Ovary (tissue), 9 donors: ENCODE data around the gene CUBN. TPM values are rescaled to one million over a fixed set of nuclear protein-coding genes. Genes with fewer than 3 reads are reported as not detected.

Experiments used
- DNase-seq, 5 donors: peaks; one replicate each; pipeline ENCODE4 v3.0.0-alpha.2; 2019 to 2020
- H3K27ac ChIP-seq, 2 donors: fragments of 200-600 bp; one replicate each; pipeline versions ENCODE4 v1.5.1 to v1.8.0; 2019 to 2022
- H3K27me3 ChIP-seq: fragments of 200-600 bp; one replicate; pipeline ENCODE4 v1.8.0; 2022
- H3K36me3 ChIP-seq: fragments of 200-600 bp; sonication (generic); one replicate; pipeline ENCODE4 v1.5.1; 2019
- H3K4me1 ChIP-seq: one replicate; pipeline ENCODE4 v1.8.1; 2013; ENCODE audit warnings: mild to moderate bottlenecking, moderate library complexity; ENCODE audit not compliant: insufficient read depth
- H3K4me3 ChIP-seq: fragments of 200-600 bp; sonication (generic); one replicate; pipeline ENCODE4 v1.5.1; 2017
- H3K9me3 ChIP-seq, 2 donors: fragments of 200-600 bp in 1 of 2; sonication (generic) in 1 of 2; one replicate each; pipeline versions ENCODE4 v1.5.1 to v1.8.1; 2013 to 2019; ENCODE audit warnings: mild to moderate bottlenecking in 1 of 2, moderate library complexity in 1 of 2
- EP300 ChIP-seq: sonication (generic); formaldehyde crosslinking; IDR thresholded peaks from one replicate; pipeline ENCODE4 v1.6.1; 2017; ENCODE audit warnings: antibody characterized with exemption
- POLR2A ChIP-seq: fragments of 450-650 bp; IDR thresholded peaks from one replicate; pipeline ENCODE4 v1.6.1; 2017; ENCODE audit warnings: antibody characterized with exemption, mild to moderate bottlenecking, moderate library complexity
- WGBS, 3 donors: extraction: QIAGEN DNeasy Blood & Tissue Kit in 1 of 3; methylation state at CpG; one replicate each; pipeline versions ENCODE4 v1.1.5 to v1.1.7; 2013 to 2017; 5-methylcytosine and 5-hydroxymethylcytosine counted together
- intact Hi-C, 4 donors: fragments of 100-400 bp; cut with DNase I; formaldehyde crosslinking; loops; one replicate each; pipeline versions ENCODE4 v1.11.0 to v1.15.1; 2022 to 2023
- polyA plus RNA-seq, 2 donors: library from polyadenylated mRNA; stranded (reverse); fragments of 200-250 nt in 1 of 2; fragments of 350-450 nt in 1 of 2; fragmentation: Illumina TruSeq in 1 of 2; extraction: RNeasy Lipid Tissue Mini Kit (QIAGEN cat#74804) in 1 of 2; gene quantifications; one replicate each; pipeline ENCODE4 v1.2.3, GENCODE V29; 2013 to 2014
- total RNA-seq, 7 donors: library from RNA; depleted of rRNA in 2 of 7; stranded (reverse); fragments of >200 nt in 2 of 7; fragmentation: NEBNext Ultra II Directional in 3 of 7; extraction: Animal tissue kit (Norgen Biotek cat#: 25700) in 3 of 7; gene quantifications; one replicate each; pipeline versions ENCODE4 v1.1.0 to v1.2.4, GENCODE V29; 2016 to 2023
- TF ChIP-seq, protein P1 (sequence below), 3 donors: fragments of 450-650 bp in 2 of 3; fragments of 200-600 bp in 1 of 3; IDR thresholded peaks; one replicate each; pipeline versions ENCODE4 v1.5.1 to v1.8.0; 2016 to 2022; ENCODE audit warnings: antibody characterized with exemption in 3 of 3, mild to moderate bottlenecking in 1 of 3
- donor health status: DM: no; HTN: no; CAD: no; lungs with moderate emphysema.
- donor health status: DM: no; HTN: no; CAD: no.
- donor health status: Bipolar disorder and iron deficiency.
- donor health status: DM: yes; HTN: yes; CAD: no.
- donor health status: DM: no; HTN: no; CAD: no.
- donor health status: DM: yes; HTN: yes; CAD: no.

Gene CUBN
- total and polyA plus RNA-seq, 9 donors: 1.9 to 5.8 (median 4.0) TPM

DNA sequence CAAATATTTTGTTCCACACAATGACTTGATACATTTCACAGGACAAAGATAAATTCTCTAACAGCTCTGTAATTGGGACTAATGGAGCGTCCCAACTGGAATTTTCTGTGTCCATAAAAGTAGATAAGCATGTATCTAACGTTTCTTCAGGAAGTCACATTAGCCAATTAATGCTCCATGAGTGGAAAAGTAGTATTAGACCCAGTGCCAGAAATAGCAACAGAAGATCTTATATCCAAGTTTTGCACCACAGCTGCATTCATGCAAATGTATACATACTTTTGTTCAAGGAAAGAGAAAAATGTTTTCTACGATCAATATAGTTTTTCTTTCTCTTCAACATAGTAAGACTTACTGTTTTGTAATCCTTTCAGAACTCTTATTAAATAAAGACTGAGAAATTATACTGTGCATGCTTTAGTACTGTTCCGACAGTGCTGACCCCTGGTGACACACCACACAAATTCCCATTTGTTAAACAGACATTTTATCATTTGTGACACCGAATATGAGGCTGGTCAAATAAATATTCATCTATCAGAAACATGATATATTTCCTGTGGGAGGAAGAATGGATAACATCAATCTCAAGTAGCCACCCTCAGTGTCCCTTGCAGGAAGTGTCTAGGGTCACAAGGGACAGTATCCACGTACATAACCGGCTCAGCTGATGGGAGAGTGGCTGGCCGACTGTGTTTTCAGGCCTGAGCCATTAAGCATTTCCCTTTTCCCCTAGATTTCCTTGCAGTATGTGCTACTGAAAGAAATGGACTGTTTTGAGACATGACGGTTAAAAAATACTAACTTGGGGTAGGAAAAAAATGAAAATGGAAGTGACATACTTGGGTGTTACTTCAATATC is 210.3 kb downstream of the CUBN start:
- no peak for DNase-seq
- no peak overlapping the region for H3K4me3 ChIP-seq
- H3K27me3 ChIP-seq: no peaks in the 10 kb centered on the region
- intact Hi-C loops: no loop called here
- H3K27ac ChIP-seq: no peak overlapping the region
- WGBS, 3 donors: 69 to 72% (median 70%) methylated on average over 9 of the region's 9 CpGs
- TF ChIP-seq POLR2A (no peak), EP300 (no peak)
- TF ChIP-seq, protein P1, sequence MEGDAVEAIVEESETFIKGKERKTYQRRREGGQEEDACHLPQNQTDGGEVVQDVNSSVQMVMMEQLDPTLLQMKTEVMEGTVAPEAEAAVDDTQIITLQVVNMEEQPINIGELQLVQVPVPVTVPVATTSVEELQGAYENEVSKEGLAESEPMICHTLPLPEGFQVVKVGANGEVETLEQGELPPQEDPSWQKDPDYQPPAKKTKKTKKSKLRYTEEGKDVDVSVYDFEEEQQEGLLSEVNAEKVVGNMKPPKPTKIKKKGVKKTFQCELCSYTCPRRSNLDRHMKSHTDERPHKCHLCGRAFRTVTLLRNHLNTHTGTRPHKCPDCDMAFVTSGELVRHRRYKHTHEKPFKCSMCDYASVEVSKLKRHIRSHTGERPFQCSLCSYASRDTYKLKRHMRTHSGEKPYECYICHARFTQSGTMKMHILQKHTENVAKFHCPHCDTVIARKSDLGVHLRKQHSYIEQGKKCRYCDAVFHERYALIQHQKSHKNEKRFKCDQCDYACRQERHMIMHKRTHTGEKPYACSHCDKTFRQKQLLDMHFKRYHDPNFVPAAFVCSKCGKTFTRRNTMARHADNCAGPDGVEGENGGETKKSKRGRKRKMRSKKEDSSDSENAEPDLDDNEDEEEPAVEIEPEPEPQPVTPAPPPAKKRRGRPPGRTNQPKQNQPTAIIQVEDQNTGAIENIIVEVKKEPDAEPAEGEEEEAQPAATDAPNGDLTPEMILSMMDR (IDR thresholded peaks at IDR 0.05): no peak
- no peaks in the 10 kb centered on the region for H3K9me3 ChIP-seq
- H3K36me3 ChIP-seq: no peaks in the 10 kb centered on the region
- H3K4me1 ChIP-seq: no peaks in the 10 kb centered on the region

DNA sequence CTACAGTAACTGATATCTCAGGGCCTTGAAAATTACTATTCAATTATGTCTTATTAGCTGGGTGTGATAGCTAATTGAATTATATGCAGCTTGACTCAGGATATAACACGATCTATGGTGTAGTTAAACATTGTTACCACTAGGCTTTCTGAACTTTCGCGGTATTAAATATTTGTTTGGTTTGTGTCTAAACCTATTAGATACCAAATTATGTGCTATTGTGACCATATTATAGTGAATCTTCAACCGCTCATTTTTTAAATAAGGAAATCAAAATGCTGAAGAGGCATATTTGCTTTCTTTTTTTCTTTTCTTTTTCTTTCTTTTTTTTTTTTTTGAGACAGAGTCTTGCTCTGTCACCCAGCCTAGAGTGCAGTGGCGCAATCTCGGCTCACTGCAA is 213.1 kb downstream of the CUBN start:
- H3K4me3 ChIP-seq: no peak overlapping the region
- no peaks in the 10 kb centered on the region for H3K9me3 ChIP-seq
- H3K27ac ChIP-seq: no peak overlapping the region

DNA sequence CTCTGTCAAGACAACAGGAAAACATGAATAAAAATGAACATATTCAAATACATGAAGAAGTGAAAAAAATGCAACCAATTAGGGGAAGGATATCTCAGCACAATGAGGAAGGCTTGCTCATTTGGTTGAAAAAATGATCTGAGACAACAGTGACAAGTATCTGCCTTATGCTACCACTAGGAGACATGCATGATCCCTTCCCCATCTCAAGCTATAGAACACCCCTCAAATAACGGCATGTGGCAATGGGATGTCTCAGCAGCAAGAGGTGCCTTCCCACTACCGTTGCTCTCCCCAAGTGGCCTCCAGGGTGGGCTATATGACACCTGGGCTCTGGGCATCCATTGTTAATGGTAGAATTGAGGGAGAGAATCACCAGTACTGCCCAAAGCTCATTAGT is 214.3 kb downstream of the CUBN start:
- Histone ChIP-seq H3K36me3 (no peaks in the 10 kb centered on the region), H3K9me3 (no peaks in the 10 kb centered on the region), H3K27me3 (no peaks in the 10 kb centered on the region), H3K27ac (no peak overlapping the region), H3K4me3 (no peak overlapping the region), H3K4me1 (no peaks in the 10 kb centered on the region)
- no peak for DNase-seq
- TF ChIP-seq, protein P1 (IDR thresholded peaks at IDR 0.05): no peak
- TF ChIP-seq EP300 (no peak), POLR2A (no peak)
- intact Hi-C loops: no loop called here
- WGBS, 3 donors: 78 to 87% (median 79%) methylated on average over 2 of the region's 2 CpGs

More for the DNA sequence above, 213.1 kb downstream of the CUBN start:
- no peak for DNase-seq
- no peaks in the 10 kb centered on the region for H3K27me3 ChIP-seq
- 95 to 96% (median 96%) methylated on average over 6 of the region's 6 CpGs for WGBS, 3 donors
- intact Hi-C loops: no loop called here
- H3K36me3 ChIP-seq: no peaks in the 10 kb centered on the region
- no peak for TF ChIP-seq POLR2A
- no peak for TF ChIP-seq EP300
- TF ChIP-seq, protein P1 (IDR thresholded peaks at IDR 0.05): no peak
- H3K4me1 ChIP-seq: no peaks in the 10 kb centered on the region

DNA sequence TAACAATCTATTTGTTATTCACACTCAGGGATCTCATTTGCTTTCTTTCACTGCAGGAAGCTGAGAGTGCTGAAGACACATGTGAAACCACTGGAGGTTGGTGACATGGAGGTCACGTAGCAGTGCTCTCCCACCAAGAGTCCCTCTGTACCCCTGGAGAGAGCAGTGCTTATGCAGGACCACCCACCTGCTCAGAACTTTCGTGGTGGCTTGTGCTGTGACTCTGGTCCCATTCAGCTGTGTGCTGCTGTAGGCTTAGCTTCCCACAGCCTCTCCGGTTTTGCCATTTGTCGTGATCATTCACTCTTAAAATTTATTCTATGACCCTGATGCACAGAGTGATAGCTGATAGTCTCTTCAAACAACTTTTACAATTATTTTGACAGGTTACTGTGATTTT is 216.3 kb downstream of the CUBN start:
- no peak for TF ChIP-seq POLR2A
- TF ChIP-seq EP300: no peak
- TF ChIP-seq, protein P1 (IDR thresholded peaks at IDR 0.05): no peak
- no peaks in the 10 kb centered on the region for H3K4me1 ChIP-seq
- 90 to 94% (median 93%) methylated on average over 4 of the region's 4 CpGs for WGBS, 3 donors
- no peaks in the 10 kb centered on the region for H3K9me3 ChIP-seq
- H3K27ac ChIP-seq: no peak overlapping the region
- no peak overlapping the region for H3K4me3 ChIP-seq
- DNase-seq: no peak
- H3K36me3 ChIP-seq: no peaks in the 10 kb centered on the region
- no peaks in the 10 kb centered on the region for H3K27me3 ChIP-seq
- intact Hi-C loops: no loop called here
